GM12872 (cell line): ENCODE results near the gene GCDH.

Experiments
- TF ChIP-seq, protein P1 (sequence below): IDR thresholded peaks from 3 replicates; pipeline ENCODE4 v1.5.1; 2011; ENCODE audit warnings: low read depth, mild to moderate bottlenecking, low read length, moderate library complexity; ENCODE audit not compliant: insufficient read depth

Gene GCDH

DNA sequence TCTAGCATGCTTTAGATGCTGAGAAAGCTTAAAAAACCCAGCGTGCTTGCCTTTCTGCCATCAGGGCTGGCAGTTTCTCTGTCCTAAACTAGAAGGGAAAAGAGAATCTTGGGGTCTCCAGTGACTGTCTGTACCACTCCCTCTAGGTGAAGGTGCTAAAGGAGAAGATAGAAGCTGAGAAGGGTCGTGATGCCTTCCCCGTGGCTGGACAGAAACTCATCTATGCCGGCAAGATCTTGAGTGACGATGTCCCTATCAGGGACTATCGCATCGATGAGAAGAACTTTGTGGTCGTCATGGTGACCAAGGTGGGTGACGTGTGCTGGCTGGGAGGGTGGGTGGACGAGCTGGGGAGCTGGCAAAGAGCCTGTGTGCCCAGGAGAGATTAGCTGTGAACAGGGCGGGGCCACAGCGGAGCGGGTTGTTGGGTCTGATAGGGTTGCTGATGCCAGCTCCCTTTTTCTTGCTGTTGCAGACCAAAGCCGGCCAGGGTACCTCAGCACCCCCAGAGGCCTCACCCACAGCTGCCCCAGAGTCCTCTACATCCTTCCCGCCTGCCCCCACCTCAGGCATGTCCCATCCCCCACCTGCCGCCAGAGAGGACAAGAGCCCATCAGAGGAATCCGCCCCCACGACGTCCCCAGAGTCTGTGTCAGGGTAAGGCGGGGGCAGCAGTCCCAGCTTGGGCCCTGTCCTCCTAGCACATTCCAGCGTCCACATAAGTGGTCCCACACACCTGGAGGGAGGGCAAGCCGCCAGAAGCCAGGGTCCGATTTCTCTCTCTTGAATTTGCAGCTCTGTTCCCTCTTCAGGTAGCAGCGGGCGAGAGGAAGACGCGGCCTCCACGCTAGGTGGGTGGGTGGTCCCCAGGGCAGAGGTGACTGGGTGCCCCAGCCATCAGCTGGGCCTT lies 57.0 kb downstream of the GCDH start:
- TF ChIP-seq, protein P1, sequence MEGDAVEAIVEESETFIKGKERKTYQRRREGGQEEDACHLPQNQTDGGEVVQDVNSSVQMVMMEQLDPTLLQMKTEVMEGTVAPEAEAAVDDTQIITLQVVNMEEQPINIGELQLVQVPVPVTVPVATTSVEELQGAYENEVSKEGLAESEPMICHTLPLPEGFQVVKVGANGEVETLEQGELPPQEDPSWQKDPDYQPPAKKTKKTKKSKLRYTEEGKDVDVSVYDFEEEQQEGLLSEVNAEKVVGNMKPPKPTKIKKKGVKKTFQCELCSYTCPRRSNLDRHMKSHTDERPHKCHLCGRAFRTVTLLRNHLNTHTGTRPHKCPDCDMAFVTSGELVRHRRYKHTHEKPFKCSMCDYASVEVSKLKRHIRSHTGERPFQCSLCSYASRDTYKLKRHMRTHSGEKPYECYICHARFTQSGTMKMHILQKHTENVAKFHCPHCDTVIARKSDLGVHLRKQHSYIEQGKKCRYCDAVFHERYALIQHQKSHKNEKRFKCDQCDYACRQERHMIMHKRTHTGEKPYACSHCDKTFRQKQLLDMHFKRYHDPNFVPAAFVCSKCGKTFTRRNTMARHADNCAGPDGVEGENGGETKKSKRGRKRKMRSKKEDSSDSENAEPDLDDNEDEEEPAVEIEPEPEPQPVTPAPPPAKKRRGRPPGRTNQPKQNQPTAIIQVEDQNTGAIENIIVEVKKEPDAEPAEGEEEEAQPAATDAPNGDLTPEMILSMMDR: no peak

DNA sequence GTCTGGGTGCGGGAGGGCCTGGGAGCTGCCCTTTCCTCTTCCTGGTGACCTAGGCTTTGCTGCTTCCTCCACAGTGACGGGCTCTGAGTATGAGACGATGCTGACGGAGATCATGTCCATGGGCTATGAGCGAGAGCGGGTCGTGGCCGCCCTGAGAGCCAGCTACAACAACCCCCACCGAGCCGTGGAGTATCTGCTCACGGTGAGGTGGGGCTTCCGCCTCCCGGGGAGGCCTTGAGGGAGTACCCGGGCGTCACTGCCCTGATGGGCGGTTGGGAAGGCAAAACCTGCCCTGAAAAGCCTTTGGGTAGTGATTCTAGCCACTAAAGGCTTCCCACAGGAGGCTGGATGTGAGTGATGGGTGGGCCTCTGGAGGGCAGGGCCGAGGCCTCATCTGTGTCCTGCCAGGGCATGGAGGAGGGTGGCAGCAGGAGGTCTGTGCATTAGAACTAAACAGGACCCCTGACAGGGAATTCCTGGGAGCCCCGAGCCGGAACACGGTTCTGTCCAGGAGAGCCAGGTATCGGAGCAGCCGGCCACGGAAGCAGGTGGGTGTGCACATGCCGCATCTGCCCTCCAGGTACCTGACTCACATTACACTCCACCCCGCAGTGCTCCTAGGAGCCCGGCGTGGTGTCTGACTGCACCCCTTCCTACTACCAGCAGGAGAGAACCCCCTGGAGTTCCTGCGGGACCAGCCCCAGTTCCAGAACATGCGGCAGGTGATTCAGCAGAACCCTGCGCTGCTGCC lies 57.8 kb downstream of the GCDH start:
- TF ChIP-seq, protein P1: no peak
